GM12878 (cell line): Measurements from ENCODE around the gene TACSTD2.

ENCODE experiments used
- MYC ChIP-seq: IDR thresholded peaks from 2 replicates; pipeline ENCODE4 v1.6.1; 2011; ENCODE audit warnings: mild to moderate bottlenecking, low read length, moderate library complexity, inconsistent platforms; ENCODE audit not compliant: insufficient read depth, insufficient replicate concordance, insufficient read length, severe bottlenecking
- RAD21 ChIP-seq: IDR thresholded peaks from 2 replicates; pipeline ENCODE4 v1.6.1; 2011; ENCODE audit warnings: mild to moderate bottlenecking, low read depth, low read length, moderate library complexity; ENCODE audit not compliant: insufficient read depth
- YY1 ChIP-seq: IDR thresholded peaks from 2 replicates; pipeline ENCODE4 v1.6.1; 2011; ENCODE audit warnings: low read depth, mild to moderate bottlenecking, low read length
- TF ChIP-seq, protein P1 (sequence below): IDR thresholded peaks from 2 replicates; pipeline ENCODE4 v1.6.1; 2012; ENCODE audit warnings: low read depth, low read length, improper control_type of control experiment
- TF ChIP-seq, protein P2 (sequence below), 3 experiments: IDR thresholded peaks in 2 of 3; conservative IDR thresholded peaks in 1 of 3; 2 replicates each; pipeline ENCODE4 v1.5.1; 2011; ENCODE audit warnings: low read depth in 3 of 3, low read length in 3 of 3, mild to moderate bottlenecking in 3 of 3, control low read depth in 2 of 3, moderate library complexity in 2 of 3, inconsistent platforms in 1 of 3, mixed read lengths in 1 of 3; ENCODE audit not compliant: control insufficient read depth in 2 of 3, insufficient read depth in 1 of 3; ENCODE audit errors: extremely low read depth in 1 of 3
- TF ChIP-seq, protein P3 (sequence below): IDR thresholded peaks from 2 replicates; pipeline ENCODE4 v1.6.1; 2012; ENCODE audit warnings: low read depth, low read length, improper control_type of control experiment

DNA sequence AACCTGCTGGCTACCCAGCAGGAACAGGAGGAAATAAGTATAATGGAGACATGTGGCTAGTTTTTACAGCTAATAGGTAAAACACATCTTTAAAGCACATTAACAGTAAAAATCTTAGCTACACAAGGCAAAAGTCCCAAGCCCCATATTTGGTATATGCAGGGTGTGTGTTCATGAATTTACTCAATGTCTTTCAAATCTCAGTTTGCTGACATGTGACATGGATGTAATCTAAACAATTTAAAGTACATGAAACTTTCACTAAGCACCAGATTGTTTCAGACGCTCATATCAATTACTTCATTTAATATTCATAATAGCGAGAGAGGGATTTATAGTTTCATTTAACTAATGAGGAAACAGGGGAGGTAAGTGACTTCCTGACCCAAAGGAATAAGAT is 3.9 kb downstream of the TACSTD2 start:
- TF ChIP-seq MYC = no peak
- no peak for TF ChIP-seq RAD21
- TF ChIP-seq, protein P1, sequence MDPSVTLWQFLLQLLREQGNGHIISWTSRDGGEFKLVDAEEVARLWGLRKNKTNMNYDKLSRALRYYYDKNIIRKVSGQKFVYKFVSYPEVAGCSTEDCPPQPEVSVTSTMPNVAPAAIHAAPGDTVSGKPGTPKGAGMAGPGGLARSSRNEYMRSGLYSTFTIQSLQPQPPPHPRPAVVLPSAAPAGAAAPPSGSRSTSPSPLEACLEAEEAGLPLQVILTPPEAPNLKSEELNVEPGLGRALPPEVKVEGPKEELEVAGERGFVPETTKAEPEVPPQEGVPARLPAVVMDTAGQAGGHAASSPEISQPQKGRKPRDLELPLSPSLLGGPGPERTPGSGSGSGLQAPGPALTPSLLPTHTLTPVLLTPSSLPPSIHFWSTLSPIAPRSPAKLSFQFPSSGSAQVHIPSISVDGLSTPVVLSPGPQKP = no peak
- TF ChIP-seq, protein P2, sequence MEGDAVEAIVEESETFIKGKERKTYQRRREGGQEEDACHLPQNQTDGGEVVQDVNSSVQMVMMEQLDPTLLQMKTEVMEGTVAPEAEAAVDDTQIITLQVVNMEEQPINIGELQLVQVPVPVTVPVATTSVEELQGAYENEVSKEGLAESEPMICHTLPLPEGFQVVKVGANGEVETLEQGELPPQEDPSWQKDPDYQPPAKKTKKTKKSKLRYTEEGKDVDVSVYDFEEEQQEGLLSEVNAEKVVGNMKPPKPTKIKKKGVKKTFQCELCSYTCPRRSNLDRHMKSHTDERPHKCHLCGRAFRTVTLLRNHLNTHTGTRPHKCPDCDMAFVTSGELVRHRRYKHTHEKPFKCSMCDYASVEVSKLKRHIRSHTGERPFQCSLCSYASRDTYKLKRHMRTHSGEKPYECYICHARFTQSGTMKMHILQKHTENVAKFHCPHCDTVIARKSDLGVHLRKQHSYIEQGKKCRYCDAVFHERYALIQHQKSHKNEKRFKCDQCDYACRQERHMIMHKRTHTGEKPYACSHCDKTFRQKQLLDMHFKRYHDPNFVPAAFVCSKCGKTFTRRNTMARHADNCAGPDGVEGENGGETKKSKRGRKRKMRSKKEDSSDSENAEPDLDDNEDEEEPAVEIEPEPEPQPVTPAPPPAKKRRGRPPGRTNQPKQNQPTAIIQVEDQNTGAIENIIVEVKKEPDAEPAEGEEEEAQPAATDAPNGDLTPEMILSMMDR (IDR thresholded peaks at IDR 0.05 in 2 of 3, conservative IDR thresholded peaks at IDR 0.05 in 1 of 3; ENCODE audit: control insufficient read depth in 2 of 3, extremely low read depth in 1 of 3, insufficient read depth in 1 of 3, low read depth in 3 of 3, low read length in 3 of 3) = no peak
- TF ChIP-seq, protein P3, sequence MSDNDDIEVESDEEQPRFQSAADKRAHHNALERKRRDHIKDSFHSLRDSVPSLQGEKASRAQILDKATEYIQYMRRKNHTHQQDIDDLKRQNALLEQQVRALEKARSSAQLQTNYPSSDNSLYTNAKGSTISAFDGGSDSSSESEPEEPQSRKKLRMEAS = no peak
- no peak for TF ChIP-seq YY1
